GM19455 (cell line): Measurements from ENCODE around the gene KRTAP12-3.

Experiments
- ATAC-seq: cut with Tn5 transposase; IDR thresholded peaks from one replicate; pipeline ENCODE4 v1.9.1; 2021; ENCODE audit not compliant: unreplicated experiment

Gene KRTAP12-3

DNA sequence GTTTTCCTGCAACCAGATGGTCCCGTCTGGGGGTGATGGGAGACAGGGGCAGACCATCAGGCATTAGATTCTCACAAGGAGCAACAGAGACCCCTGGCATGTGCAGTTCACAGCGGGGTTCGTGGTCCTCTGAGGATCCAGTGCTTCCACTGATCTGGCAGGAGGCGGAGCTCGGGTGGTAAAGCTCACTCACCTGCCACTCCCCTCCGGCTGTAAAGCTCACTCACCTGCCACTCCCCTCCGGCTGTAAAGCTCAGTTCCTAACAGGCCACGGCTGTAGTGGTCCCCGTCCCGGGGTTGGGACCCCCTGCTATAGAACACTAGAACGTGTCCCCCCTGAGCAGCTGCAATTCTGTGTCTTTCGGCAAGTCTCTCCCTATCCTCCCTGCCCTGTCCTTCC is 43.8 kb downstream of the KRTAP12-3 start:
- ATAC-seq, result no peak

DNA sequence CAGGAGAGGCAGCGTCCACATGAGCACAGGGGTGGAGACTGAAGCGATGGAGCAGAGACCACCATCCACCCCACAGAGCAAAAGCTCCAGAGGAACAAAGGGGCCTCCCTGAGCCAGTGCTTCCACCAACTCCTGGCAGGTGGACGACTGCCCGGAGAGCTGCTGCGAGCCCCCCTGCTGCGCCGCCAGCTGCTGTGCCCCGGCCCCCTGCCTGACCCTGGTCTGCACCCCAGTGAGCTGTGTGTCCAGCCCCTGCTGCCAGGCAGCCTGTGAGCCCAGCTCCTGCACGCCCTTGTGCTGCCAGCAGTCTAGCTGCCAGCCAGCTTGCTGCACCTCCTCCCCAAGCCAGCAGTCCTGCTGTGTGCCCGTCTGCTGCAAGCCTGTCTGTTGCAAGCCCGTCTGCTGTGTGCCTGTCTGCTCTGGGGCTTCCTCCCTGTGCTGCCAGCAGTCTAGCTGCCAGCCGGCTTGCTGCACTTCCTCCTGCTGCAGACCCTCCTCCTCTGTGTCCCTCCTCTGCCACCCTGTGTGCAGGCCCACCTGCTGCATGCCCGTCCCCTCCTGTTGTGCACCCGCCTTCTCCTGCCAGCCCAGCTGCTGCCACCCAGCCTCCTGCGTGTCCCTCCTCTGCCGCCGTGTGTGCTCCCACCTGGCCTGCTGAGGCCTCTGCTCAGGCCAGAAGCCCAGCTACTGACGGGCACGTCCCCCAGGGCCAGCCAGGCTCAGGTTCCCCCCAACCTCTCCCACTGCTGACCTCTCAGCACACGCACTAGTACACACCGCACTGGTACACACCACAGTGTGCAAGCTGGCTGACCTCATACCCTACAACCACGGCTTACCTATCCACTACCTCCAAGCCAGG is 44.6 kb downstream of the KRTAP12-3 start:
- no peak for ATAC-seq

DNA sequence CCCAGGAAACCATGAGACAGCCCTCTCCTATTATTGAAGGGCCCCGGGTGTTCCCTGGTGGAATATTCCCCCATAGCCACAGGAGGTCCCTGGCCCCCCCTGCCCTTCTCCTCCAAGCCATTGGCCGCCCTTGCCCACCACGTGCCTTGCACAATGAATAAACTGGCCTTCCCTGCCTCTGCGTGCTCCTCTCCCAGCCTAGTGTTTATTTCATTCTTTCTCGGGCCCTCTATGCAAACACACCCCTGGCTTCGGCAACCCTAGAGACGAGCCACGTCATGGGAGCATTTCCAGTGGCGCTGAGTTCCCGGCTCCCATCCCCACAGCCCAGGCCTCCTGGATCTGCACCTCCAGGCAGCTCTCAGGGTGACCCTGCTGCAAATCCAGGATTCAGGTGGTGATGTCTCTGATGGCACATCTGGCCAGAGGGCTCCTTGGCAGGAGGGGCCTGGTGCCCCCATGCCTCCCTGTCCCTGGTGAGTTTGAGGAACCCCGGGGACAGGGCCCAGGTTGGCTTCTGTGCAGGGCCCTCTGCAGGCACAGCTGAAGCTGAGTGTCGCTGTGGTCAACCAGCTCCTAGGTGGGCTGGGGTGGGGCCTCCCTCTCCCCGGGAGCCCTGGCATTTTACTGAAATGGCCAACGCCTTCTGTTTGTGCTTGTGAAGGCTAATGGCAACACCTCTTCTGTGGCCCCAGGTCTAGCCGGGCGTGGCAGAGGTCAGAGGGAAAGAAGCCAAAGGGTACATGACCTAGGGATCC is 45.4 kb downstream of the KRTAP12-3 start:
- no peak for ATAC-seq

DNA sequence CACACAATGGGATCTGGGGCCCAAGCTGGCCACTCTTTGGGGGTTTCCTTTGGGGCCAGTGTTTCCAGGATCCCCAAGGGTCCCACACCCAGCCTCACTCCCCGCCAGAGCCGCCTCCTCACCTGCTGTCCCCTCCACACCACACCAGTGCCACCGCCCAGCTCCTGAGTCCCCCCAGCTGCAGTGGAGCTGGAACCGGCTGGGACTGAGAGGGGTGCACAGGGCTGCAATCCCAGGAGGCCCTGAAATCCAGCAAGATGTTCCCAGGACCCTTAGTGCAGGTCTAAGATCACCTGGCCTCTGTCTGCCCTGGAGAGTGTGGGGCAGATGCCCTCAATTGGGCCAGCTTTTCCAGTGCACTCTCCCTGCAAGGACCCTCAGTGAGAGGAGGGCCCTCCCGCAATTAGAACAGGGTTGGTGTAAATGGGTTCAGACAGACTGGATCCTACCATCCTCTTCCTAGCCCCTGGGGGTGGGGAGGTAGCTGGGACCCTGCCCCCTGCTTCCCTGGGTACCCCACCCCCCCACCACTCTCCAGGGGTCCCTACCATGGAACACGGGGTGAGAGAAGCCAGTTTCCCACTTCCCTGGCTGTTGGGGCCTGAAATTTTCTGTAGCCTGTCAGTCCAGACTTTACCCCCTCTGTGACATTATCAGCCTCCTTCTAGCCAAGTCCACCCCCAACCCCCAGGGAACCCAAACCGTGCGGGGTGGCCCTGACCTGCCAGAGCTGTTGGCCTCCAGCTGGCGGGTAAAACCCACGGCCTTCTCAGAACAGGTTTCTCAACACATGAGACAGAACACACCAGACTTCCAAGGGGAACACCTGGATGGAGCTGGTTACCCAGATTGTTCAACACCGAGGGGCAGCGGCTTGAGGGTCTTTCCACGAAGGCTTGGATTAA is 46.3 kb downstream of the KRTAP12-3 start:
- ATAC-seq, result no peak

DNA sequence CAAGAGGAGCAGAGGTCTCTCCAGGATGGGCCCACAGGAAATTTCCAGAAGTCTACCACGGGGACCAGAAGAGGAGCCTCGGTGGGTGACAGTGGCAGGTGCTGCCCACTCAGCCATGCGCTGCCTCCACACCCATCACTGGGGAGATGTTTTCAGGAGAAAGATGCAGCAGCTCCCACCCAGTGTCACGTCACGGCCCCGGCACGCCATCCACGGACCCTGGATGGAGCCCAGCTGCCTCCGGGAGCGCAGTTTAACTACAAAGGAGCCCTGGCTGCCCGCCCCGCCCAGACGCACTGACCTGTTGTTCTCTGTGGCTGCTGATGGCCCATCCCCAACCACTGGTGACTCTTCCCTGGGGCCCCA is 46.9 kb downstream of the KRTAP12-3 start:
- no peak for ATAC-seq

DNA sequence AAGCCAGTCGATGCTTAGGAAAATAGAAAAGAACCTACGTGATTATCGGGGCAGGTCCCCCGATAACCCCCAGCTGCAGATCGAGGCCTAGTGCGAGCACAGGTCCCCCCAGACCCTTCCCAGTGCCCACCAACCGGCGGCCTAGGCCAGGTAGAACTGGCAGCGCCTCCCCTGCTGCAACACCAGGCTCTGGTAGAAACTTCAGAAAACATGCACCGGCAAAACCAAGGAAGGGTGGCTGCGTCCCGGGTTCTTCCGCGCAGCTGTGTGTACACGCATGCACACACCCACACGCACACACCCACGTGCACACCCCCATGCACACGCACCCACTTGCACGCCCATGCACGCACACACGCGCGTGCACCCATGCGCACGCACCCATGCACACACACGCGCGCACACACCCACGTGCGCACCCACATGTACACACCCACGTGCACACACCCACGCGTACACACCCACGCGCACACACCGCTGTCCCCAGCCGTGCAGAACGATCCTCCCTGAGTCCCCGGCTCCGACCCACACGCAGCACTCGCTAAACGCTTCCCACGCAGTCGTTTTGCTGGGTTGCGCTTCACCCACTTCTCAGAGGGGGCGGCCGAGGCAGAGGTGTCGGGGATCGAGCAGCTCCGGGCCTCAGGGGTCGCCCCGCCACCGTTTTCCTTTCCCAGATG is 48.4 kb downstream of the KRTAP12-3 start:
- ATAC-seq, result no peak

DNA sequence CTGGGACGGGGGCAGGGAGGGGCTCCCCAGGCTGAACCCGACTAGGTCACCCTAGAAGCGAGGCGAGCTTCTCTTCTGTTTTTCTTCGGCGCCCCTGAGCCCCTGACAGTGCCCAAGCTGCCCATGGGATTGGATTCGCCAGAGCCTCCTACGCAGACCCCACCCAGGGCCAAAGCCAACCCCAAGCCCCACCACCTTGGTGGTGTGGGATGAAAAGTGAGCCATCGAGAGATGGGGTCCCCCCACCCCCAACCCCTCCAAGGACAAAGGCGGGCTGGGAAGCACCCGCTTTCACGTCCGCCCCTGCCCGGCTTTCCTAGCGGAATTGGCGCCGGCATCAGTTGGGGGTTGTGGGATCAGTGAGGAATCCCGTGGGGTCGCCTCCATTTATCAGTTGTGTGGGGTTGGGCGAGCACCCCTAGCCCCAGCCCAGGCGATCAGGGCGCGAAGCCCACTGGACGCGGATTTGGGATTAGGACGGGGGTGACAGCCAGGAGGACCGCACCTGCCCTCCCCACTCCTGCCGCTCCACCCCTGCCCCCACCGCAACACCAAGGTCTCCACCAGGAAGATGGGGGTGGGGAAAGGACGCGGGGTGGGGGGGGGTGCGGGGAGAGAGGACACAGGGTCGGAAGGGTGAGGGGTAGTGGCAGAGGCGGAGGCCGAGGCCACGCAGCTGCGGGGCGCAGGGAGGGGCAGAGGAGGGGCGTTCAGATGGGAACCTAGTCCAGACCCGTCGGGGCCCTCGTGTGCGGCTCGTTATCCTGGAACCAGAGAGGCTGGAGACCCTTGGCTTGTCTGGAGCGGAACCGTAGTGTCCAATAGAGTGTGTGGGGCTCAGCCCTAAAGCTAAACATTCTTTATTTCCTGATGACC is 49.2 kb downstream of the KRTAP12-3 start:
- no peak for ATAC-seq
